OCI-LY7 (cell line): ENCODE data around the gene PSMG3. TPM values are rescaled to one million over a fixed set of nuclear protein-coding genes. Genes with fewer than 3 reads are reported as not detected.

Experiments
- BruUV-seq: library from RNA; stranded (reverse); fragments of 400-500 nt; replicated peaks from 2 replicates; lab custom pipeline; 2021; lab: Mats Ljungman, UMichigan
- CTCF ChIA-PET: fragments of 300-600 bp; sonication (Branson Sonifier 250); formaldehyde crosslinking; loops from one replicate; lab custom pipeline; 2022; ENCODE audit warnings: antibody characterized with exemption; ENCODE audit not compliant: unreplicated experiment; lab: Charles Lee
- POLR2A ChIA-PET: fragments of 300-600 bp; sonication (Branson Sonifier 250); formaldehyde crosslinking; loops from one replicate; lab custom pipeline; 2022; ENCODE audit warnings: antibody characterized with exemption; lab: Charles Lee
- DNase-seq: peaks from one replicate; pipeline ENCODE4 v3.0.0-alpha.2; 2015; ENCODE audit warnings: low spot score
- H2AFZ ChIP-seq: fragments of 200-600 bp; sonication (generic), shearing (Covaris generic); 2 replicates; pipeline ENCODE4 v1.6.1; 2014; ENCODE audit warnings: mild to moderate bottlenecking, antibody characterized with exemption, low read length, moderate library complexity
- H3K27ac ChIP-seq: fragments of 200-600 bp; sonication (generic); 2 replicates; pipeline ENCODE4 v1.5.1; 2014; ENCODE audit warnings: mixed run types, low read depth, mild to moderate bottlenecking, moderate library complexity, low read length, inconsistent platforms; ENCODE audit not compliant: poor library complexity, severe bottlenecking
- H3K36me3 ChIP-seq: fragments of 200-600 bp; sonication (generic); 2 replicates; pipeline ENCODE4 v1.6.1; 2014; ENCODE audit warnings: mild to moderate bottlenecking, antibody characterized with exemption, low read length, moderate library complexity, mixed read lengths; ENCODE audit not compliant: insufficient read depth
- H3K4me1 ChIP-seq: fragments of 200-600 bp; sonication (generic); 2 replicates; pipeline ENCODE4 v1.5.1; 2014; ENCODE audit warnings: mild to moderate bottlenecking, low read length; ENCODE audit not compliant: insufficient read depth, poor library complexity, severe bottlenecking
- H3K4me2 ChIP-seq: fragments of 200-600 bp; sonication (generic); 2 replicates; pipeline ENCODE4 v1.6.1; 2014; ENCODE audit warnings: mild to moderate bottlenecking, low read length
- H3K4me3 ChIP-seq: fragments of 200-600 bp; sonication (generic); 2 replicates; pipeline ENCODE4 v1.5.1; 2014; ENCODE audit warnings: mild to moderate bottlenecking, low read depth, low read length; ENCODE audit not compliant: poor library complexity, severe bottlenecking
- H3K79me2 ChIP-seq: fragments of 200-600 bp; sonication (generic); 2 replicates; pipeline ENCODE4 v1.6.1; 2016; ENCODE audit warnings: low read depth, mild to moderate bottlenecking, low read length, moderate library complexity, mixed read lengths; ENCODE audit not compliant: insufficient read depth
- H3K9me2 ChIP-seq: fragments of 200-600 bp; sonication (generic); 2 replicates; pipeline ENCODE4 v1.6.1; 2016; ENCODE audit warnings: mild to moderate bottlenecking, low read length, mixed read lengths; ENCODE audit not compliant: insufficient read depth
- H3K9me3 ChIP-seq: fragments of 200-600 bp; sonication (generic); 2 replicates; pipeline ENCODE4 v1.6.1; 2014; ENCODE audit warnings: mild to moderate bottlenecking, mixed run types, low read length, mixed read lengths
- H4K20me1 ChIP-seq: fragments of 200-600 bp; sonication (generic); 2 replicates; pipeline ENCODE4 v1.6.1; 2014; ENCODE audit warnings: mild to moderate bottlenecking, antibody characterized with exemption, low read length, moderate library complexity, mixed read lengths; ENCODE audit not compliant: insufficient read depth
- CTCF ChIP-seq: fragments of 200-600 bp; sonication (generic); conservative IDR thresholded peaks from 2 replicates; pipeline ENCODE4 v1.5.1; 2014; ENCODE audit warnings: mild to moderate bottlenecking, antibody characterized with exemption, low read length, moderate library complexity, mixed read lengths
- EZH2phosphoT487 ChIP-seq: fragments of 200-600 bp; sonication (generic); IDR thresholded peaks from 2 replicates; pipeline ENCODE4 v1.6.1; 2018; ENCODE audit warnings: low read depth, borderline replicate concordance, mild to moderate bottlenecking, mixed run types, antibody characterized with exemption, low read length, moderate library complexity, mixed read lengths
- intact Hi-C: fragments of 100-400 bp; cut with micrococcal nuclease; formaldehyde crosslinking; loops from one replicate; pipeline ENCODE4 v1.10.0; 2022; ENCODE audit not compliant: unreplicated experiment
- total RNA-seq, 2 experiments: library from RNA; depleted of rRNA in 1 of 2; stranded (reverse); fragments of >200 nt in 1 of 2; shearing (Covaris generic) in 1 of 2; gene quantifications; 2 replicates each; pipeline ENCODE4 v1.2.3, GENCODE V29; 2014 to 2022

PSMG3 gene
- total RNA-seq, 2 experiments from 2014 or later, result 63.7 to 129 TPM

DNA sequence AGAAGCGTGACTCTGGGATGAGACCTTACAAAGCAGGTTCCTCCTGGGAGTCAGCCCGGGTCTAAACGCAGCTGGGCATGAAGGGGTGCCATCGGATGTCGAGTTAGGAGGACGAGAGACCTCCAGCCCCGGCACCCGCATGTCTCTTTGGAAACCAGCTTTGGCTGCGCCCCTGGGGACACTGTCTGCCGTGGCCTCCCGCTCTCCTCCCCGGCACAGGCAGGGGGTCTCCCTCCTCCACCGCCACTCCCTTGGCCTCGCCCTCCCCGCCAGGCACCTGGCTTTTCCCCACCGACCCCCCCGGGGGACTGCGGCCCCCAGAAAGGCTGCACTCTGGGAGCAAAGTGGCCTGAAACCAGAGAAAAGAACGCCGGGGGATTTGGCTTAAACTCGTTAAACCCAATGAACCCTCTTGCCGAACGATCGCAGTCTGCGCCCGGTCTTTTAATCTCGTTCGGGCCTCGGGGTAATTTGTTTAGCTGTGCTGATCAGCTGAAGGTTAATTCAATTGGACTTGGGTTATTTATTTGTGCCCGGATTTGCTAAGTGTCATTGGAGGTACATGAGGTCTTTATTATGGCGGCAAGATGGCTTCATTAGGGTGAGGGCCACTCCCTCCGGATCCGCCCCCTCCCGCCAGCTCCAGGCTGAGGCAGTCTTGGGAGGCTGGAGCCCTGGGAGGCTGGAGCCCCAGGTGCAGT lies 16.4 kb upstream of the PSMG3 start:
- H4K20me1 ChIP-seq, result no peaks in the 10 kb centered on the region
- H3K4me2 ChIP-seq, result no peak overlapping the region
- no peaks in the 10 kb centered on the region for H3K9me2 ChIP-seq
- no TSS peak for BruUV-seq
- POLR2A ChIA-PET, result no interaction called here
- H3K9me3 ChIP-seq, result 0 out of 2 replicates have a peak, but pooled peaks cover 7% of the 10 kb centered on the region
- no peak for DNase-seq
- no peak overlapping the region for H3K4me3 ChIP-seq
- H3K79me2 ChIP-seq, result no peaks in the 10 kb centered on the region
- TF ChIP-seq EZH2phosphoT487 (no peak), CTCF (no peak)
- no peak overlapping the region for H2AFZ ChIP-seq
- H3K36me3 ChIP-seq, result no peaks in the 10 kb centered on the region
- intact Hi-C loops, result no loop called here
- H3K27ac ChIP-seq, result no peak overlapping the region
- H3K4me1 ChIP-seq, result peaks cover 2% of the 10 kb centered on the region
- CTCF ChIA-PET, result no interaction called here

DNA sequence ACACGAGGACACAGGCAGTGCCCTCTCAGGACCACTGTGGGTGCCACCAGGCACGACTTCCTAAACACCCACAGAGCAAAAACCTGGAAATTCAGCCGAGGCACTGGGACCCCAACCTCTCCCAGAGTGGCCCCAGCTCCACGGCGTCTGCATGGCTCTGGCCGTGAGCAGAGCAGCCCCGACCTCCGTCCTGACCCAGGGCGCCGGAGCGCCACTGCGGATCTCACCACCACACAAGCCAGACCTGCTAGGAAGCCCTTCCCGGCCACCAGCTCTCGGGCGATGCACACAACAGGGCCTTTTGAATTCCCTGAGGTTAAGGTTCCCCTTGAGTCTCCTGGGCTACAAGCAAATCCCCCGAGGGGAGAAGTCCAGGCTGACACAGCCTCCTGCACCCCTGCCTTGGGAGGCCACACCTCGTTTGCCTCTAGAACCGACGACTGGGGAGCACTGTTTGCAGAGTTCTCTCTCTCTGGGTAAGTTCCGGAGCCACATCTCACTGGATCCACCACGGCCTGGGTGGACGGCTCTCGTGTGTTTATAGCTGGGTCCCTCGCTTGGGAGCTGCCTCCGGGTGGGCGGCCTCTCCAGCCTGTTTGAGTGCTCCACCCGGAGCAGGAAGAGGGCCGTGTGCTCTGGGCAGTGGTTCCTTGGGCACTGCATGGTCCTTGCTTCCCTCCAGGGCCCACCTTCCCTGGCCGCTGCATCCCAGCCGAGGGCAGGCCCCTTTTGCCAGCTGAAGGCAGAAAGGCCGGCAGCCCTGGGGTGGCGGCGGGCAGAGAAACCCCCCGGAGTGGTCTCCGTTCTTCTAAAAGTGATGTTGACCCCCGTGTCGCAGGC lies 15.5 kb upstream of the PSMG3 start:
- POLR2A ChIA-PET, result no interaction called here
- BruUV-seq, result no TSS peak

More for the DNA sequence above, 15.5 kb upstream of the PSMG3 start:
- H4K20me1 ChIP-seq, result no peaks in the 10 kb centered on the region
- CTCF ChIA-PET, result no interaction called here
- H3K9me2 ChIP-seq, result no peaks in the 10 kb centered on the region
- no peak overlapping the region for H3K27ac ChIP-seq
- intact Hi-C loops, result no loop called here
- no peak overlapping the region for H3K4me2 ChIP-seq
- no peak for DNase-seq
- no peaks in the 10 kb centered on the region for H3K36me3 ChIP-seq
- no peaks in the 10 kb centered on the region for H3K79me2 ChIP-seq
- TF ChIP-seq CTCF (no peak), EZH2phosphoT487 (no peak)
- H2AFZ ChIP-seq, result no peak overlapping the region
- H3K4me3 ChIP-seq, result no peak overlapping the region
- H3K9me3 ChIP-seq, result 0 out of 2 replicates have a peak, but pooled peaks cover 7% of the 10 kb centered on the region
- H3K4me1 ChIP-seq, result no peaks in the 10 kb centered on the region
